Measurements from ENCODE around the gene TAF11L9. TPM values are rescaled to one million over a fixed set of nuclear protein-coding genes. Genes with fewer than 3 reads are reported as not detected.
"Not testable (repeated sequence)": the region's sequence is repeated elsewhere in the genome, so short reads cannot be mapped to it uniquely, and the experiment has no call there.

TAF11L9 gene
- total and polyA plus RNA-seq, 10 donors = not detected

DNA sequence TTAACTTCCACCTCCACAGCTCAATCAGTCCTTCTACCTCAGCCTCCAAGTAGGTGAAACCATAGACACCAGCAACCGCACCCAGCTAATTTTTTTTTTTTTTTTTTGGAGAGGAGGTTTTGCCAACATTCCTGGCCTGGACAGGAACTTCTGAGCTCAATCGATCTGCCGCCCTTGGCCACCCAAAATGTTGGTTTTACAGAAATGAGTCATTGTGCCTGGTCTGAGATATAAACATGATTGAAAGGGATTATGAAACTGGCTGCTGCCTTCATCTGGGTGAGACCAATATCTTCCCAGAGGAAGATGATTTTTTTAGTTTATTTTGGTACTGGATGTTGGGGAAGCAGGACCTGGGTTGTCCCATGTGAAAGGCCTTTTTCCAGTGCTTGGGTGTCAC lies 25.2 kb upstream of the TAF11L9 start:
- no peak for DNase-seq
- no peak overlapping the region for H3K27ac ChIP-seq
- intact Hi-C loops (cut with DNase I; ENCODE audit: low total_unique reads) = no loop called here
- H3K4me3 ChIP-seq = no peak overlapping the region
- H3K9me3 ChIP-seq = peaks cover 0 to 8% (median 0%) of the 10 kb centered on the region in 8 donors
- no peaks in the 10 kb centered on the region for H3K4me1 ChIP-seq
- H3K36me3 ChIP-seq = no peaks in the 10 kb centered on the region
- 87 to 93% (median 89%) methylated on average over 3 of the region's 3 CpGs for WGBS, 5 donors
- H3K27me3 ChIP-seq (replicated peaks in 1 of 7) = no peaks in the 10 kb centered on the region
- TF ChIP-seq POLR2A (IDR thresholded peaks at IDR 0.05) = no peak
- TF ChIP-seq POLR2AphosphoS5 (IDR thresholded peaks at IDR 0.05) = no peak
- no peak for TF ChIP-seq CTCF (IDR thresholded peaks at IDR 0.05 in 8 of 11, conservative IDR thresholded peaks at IDR 0.05 in 3 of 11)

DNA sequence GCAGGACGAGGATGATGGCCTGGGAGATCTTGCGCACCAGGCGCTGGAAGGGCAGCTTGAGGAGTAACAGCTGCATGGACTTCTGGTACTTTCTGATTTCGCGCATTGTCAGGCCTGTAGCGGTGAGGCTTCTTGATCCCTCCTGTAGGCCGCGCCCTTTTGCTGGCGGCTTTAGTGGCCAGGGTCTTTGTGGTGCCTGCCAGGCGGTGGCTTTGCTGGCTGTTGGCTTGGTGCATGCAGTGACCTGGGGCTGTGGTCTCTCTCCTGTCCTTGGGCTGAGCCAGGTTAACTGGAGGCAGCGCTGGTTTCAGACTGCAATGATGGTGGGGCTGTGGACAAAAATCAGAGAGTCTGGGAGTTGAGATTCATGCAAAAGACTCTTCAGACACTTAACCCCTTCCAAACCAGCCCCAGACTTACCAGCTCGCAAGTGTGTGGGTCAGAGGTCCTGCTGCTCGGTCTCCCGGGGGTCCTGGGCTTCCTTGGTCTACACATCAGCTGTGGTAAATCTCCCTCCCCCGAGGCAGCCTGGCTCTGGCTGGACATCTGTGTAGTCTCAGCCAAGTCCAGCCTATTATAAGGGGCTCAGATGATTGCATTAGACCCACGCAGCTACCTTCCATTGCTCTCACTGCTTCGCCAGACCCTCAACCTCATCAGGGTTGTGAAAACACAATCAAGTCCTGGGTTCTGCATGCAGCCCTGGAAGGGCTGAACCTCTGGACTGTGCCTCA lies 20.8 kb upstream of the TAF11L9 start:
- Histone ChIP-seq H3K27me3 (replicated peaks in 1 of 7) (no peaks in the 10 kb centered on the region), H3K27ac (no peak overlapping the region), H3K36me3 (no peaks in the 10 kb centered on the region), H3K4me3 (no peak overlapping the region), H3K4me1 (no peaks in the 10 kb centered on the region), H3K9me3 (no peaks in the 10 kb centered on the region)
- TF ChIP-seq CTCF (IDR thresholded peaks at IDR 0.05 in 8 of 11, conservative IDR thresholded peaks at IDR 0.05 in 3 of 11) (no peak), POLR2AphosphoS5 (IDR thresholded peaks at IDR 0.05) (no peak), POLR2A (IDR thresholded peaks at IDR 0.05) (no peak)
- DNase-seq = no peak
- intact Hi-C loops (cut with DNase I; ENCODE audit: low total_unique reads) = no loop called here
- 78 to 97% (median 92%) methylated on average over 4 to 17 of the region's 17 CpGs for WGBS, 5 donors

GRCh38 chr5:17610092-17610491 lies 15.9 kb upstream of the TAF11L9 start, which contains the start of gene TAF11L12:
Gene TAF11L12 (plus strand): TSS chr5:17610392.
- H3K27ac ChIP-seq; H3K27me3 ChIP-seq (replicated peaks in 1 of 7); H3K36me3 ChIP-seq; intact Hi-C loops (cut with DNase I; ENCODE audit: low total_unique reads); H3K4me1 ChIP-seq; H3K4me3 ChIP-seq; H3K9me3 ChIP-seq; DNase-seq: not testable (repeated sequence)
- 73 to 88% (median 80%) methylated on average over 2 of the region's 2 CpGs for WGBS, 5 donors

DNA sequence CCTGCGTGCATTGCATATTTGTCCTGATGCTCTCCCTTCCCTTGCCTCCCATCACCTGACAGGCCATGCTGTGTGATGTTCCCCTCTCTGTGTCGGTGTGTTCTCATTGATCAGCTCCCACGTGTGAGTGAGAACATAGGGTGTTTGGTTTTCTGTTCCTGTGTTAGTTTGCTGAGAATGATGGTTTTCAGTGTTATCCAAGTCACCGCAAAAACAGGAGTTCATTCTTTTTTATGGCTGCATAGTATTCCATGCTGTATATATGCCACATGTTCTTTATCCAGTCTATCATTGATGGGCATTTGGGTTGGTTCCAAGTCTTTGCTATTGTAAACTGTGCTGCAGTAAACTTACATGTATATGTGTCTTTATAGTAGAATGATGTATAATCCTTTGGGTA lies 13.3 kb upstream of the TAF11L9 start:
- H3K9me3 ChIP-seq; H3K27me3 ChIP-seq (replicated peaks in 1 of 7); intact Hi-C loops (cut with DNase I; ENCODE audit: low total_unique reads); H3K27ac ChIP-seq; H3K4me3 ChIP-seq; DNase-seq; H3K4me1 ChIP-seq; H3K36me3 ChIP-seq: not testable (repeated sequence)
- 81 to 95% (median 87%) methylated on average over 4 of the region's 4 CpGs for WGBS, 5 donors

- no peak for DNase-seq
- intact Hi-C loops (cut with DNase I; ENCODE audit: low total_unique reads) = no loop called here
- H3K36me3 ChIP-seq = no peaks in the 10 kb centered on the region
- no peaks in the 10 kb centered on the region for H3K27me3 ChIP-seq (replicated peaks in 1 of 7)
- H3K9me3 ChIP-seq = peaks cover 0 to 5% (median 0%) of the 10 kb centered on the region in 8 donors
- H3K4me3 ChIP-seq = no peak overlapping the region
- TF ChIP-seq POLR2A (IDR thresholded peaks at IDR 0.05) = no peak
- TF ChIP-seq POLR2AphosphoS5 (IDR thresholded peaks at IDR 0.05) = no peak
- TF ChIP-seq CTCF (IDR thresholded peaks at IDR 0.05 in 8 of 11, conservative IDR thresholded peaks at IDR 0.05 in 3 of 11) = no peak
- H3K27ac ChIP-seq = no peak overlapping the region
- WGBS, 5 donors = 92 to 97% (median 94%) methylated on average over 13 to 14 of the region's 14 CpGs
- H3K4me1 ChIP-seq = no peaks in the 10 kb centered on the region
Observed at GRCh38 chr5:17604951-17605350, 10.8 kb upstream of the TAF11L9 start.

GRCh38 chr5:17603880-17604279 lies 9.7 kb upstream of the TAF11L9 start, which contains the start of gene TAF11L11:
Gene TAF11L11 (plus strand): TSS chr5:17604183.
- WGBS, 5 donors = 62 to 80% (median 75%) methylated on average over 6 of the region's 6 CpGs
- H3K4me3 ChIP-seq; H3K27me3 ChIP-seq (replicated peaks in 1 of 7); intact Hi-C loops (cut with DNase I; ENCODE audit: low total_unique reads); DNase-seq; H3K36me3 ChIP-seq; H3K4me1 ChIP-seq; H3K27ac ChIP-seq; H3K9me3 ChIP-seq: not testable (repeated sequence)

DNA sequence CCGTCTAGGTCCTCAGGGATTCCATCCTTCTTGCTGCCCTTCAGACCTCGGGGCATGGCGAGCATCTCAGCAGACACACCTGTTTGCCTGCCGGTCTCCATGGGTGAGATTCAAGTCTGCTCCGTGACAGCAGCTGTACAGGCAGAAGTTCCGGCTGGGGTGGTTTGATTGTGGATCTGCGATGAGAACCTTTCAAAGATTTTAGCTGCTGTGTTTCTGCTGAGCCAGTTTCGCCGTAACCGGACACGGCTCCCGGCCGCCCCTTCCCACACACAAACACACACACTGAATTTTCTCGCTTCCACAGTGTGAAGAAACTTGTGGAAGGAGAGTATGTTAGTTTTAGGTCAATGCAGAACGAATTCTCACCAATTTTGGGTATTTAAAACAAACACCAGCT lies 3.5 kb upstream of the TAF11L9 start, which contains the start of gene TAF11L10:
TSS of gene TAF11L10 (minus strand) at position 101 of the 400 bp plus-strand sequence.
- intact Hi-C loops (cut with DNase I; ENCODE audit: low total_unique reads); DNase-seq; H3K27me3 ChIP-seq (replicated peaks in 1 of 7); H3K9me3 ChIP-seq; H3K27ac ChIP-seq; H3K36me3 ChIP-seq; H3K4me1 ChIP-seq; H3K4me3 ChIP-seq: not testable (repeated sequence)
- WGBS, 5 donors = no CpG with 5 or more reads among the region's 15 CpGs

GRCh38 chr5:17590860-17591259 lies 3.3 kb downstream of the TAF11L9 start, which contains the start of gene TAF11L8:
Gene TAF11L8 (minus strand): TSS chr5:17590960.
- H3K27ac ChIP-seq; H3K9me3 ChIP-seq; intact Hi-C loops (cut with DNase I; ENCODE audit: low total_unique reads); H3K36me3 ChIP-seq; DNase-seq; H3K4me1 ChIP-seq; H3K27me3 ChIP-seq (replicated peaks in 1 of 7); H3K4me3 ChIP-seq: not testable (repeated sequence)
- WGBS, 5 donors = no CpG with 5 or more reads among the region's 16 CpGs
